SK-N-DZ (cell line): Measurements from ENCODE around the gene HMGXB3. TPM values are rescaled to one million over a fixed set of nuclear protein-coding genes. Genes with fewer than 3 reads are reported as not detected.

Source experiments
- DNase-seq: peaks from one replicate; pipeline ENCODE4 v3.0.0-alpha.2; 2015; ENCODE audit warnings: low spot score
- polyA plus RNA-seq, 2 experiments: library from polyadenylated mRNA; depleted of rRNA; stranded (reverse); fragments of >200 nt; gene quantifications; 2 replicates each; pipeline ENCODE4 v1.2.3, GENCODE V29; 2014

HMGXB3 gene, protein sequence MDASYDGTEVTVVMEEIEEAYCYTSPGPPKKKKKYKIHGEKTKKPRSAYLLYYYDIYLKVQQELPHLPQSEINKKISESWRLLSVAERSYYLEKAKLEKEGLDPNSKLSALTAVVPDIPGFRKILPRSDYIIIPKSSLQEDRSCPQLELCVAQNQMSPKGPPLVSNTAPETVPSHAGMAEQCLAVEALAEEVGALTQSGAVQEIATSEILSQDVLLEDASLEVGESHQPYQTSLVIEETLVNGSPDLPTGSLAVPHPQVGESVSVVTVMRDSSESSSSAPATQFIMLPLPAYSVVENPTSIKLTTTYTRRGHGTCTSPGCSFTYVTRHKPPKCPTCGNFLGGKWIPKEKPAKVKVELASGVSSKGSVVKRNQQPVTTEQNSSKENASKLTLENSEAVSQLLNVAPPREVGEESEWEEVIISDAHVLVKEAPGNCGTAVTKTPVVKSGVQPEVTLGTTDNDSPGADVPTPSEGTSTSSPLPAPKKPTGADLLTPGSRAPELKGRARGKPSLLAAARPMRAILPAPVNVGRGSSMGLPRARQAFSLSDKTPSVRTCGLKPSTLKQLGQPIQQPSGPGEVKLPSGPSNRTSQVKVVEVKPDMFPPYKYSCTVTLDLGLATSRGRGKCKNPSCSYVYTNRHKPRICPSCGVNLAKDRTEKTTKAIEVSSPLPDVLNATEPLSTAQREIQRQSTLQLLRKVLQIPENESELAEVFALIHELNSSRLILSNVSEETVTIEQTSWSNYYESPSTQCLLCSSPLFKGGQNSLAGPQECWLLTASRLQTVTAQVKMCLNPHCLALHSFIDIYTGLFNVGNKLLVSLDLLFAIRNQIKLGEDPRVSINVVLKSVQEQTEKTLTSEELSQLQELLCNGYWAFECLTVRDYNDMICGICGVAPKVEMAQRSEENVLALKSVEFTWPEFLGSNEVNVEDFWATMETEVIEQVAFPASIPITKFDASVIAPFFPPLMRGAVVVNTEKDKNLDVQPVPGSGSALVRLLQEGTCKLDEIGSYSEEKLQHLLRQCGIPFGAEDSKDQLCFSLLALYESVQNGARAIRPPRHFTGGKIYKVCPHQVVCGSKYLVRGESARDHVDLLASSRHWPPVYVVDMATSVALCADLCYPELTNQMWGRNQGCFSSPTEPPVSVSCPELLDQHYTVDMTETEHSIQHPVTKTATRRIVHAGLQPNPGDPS (N-terminal part only)
- 35.2 and 39.2 TPM in 2 replicates for polyA plus RNA-seq (2014; cell fraction: cytosol; rRNA removed)
- 48.8 and 133 TPM in 2 replicates for polyA plus RNA-seq (2014; cell fraction: nucleus; rRNA removed)

DNA sequence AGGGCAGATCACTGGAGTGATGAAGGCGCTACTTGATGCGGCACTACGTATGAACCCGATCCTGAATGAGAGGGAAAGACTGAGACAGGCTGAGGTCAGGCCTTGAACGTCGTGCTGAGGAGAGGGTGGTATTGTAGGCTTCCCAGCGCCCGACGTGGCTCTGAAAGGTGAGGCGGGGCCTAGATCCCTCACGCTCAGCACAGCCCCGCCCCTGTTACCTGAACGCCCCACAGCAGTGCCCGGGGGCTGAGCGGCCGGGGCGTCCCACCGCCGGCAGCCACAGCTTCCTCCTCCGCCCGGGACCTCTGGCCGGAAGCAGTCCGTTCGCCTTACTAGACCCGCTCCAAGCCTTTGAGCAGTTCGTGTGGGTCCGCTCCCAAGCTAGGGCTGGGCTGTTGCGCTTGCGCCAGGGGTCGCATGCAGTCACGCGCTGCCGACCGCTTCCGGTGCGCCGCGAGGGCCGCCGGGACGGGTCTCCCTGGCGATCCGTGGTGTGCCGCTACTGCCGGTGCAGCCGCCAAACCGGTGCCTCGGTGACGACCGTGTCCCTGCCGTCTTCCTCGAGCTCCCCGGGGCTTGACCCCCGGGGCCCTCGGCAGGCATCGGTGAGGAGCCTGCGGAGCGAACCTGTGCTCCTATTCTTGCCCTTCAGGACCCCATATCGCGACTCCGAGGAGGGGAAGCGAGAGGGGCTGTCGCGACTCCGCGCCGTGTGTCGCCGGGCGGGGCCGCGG is at the start of gene HMGXB3, which contains the start of gene TIGD6:
TSS of gene HMGXB3 (plus strand) at position 484 of the 734 bp plus-strand sequence. CDS start 4,114 bp downstream, outside the sequence.
TSS of gene TIGD6 (minus strand) at position 399 of the 734 bp plus-strand sequence. CDS start 4,306 bp downstream, outside the sequence.
- peak; percentile 95 for DNase-seq

DNA sequence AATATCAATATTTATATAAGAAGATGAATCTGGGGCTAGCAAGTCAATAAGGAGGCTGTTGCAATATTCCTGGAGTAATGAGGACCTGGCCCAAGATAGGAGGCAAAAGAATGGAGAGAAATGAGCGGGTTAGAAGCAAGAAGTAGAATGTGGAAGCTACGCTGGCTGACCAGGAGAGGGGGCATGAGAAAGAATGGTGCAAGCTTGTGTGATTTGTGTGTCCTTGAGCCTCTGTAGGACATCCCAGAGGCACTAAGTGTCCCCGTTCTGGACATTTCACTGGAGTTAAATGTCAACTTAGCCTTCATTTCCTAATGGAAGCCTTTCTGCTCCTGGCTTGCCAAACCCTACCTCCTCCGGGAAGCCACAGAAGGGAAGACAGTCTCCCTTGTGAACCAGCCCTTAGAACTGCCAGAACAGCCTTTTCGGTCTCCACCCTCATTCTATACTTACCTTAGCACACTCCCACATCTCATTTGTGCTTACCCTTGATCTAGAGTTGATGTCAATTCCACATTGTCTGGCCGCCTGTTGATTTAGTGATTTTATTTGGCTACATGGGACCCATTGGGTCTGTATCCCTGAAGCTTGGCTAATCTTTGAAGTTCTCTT is 49.3 kb upstream of the HMGXB3 start:
- DNase-seq: no peak

DNA sequence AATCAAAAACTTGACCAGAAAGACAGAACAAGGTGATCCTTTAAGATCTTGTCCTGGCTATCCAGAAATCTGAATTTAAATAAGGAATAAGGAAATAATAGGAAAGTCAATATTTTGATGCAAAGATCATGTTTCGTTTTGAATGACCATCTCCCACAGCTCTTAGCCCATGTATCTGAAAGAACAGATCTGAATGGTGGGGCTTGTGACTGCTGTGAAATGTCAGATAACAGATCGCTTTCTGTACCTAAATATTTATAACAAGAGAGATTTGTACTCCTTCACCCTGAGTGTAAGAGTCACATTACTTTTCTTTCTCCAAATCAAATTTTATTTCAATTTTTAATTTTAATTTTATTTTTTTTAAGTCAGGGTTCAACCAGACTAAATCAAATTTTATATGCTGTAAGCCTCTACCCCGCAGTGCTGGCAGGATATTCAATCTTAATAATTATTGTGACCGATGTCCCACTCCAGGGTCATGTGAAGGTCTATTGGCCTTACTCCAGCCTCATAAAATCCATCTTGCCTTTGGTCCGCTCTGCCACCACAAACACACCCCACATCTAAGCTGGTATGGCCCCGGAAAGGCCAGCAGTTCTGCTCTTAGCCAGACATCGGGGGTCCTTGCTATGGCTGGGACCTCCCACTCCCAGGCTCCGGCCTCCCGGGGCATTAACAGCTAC is 47.0 kb upstream of the HMGXB3 start:
- no peak for DNase-seq

DNA sequence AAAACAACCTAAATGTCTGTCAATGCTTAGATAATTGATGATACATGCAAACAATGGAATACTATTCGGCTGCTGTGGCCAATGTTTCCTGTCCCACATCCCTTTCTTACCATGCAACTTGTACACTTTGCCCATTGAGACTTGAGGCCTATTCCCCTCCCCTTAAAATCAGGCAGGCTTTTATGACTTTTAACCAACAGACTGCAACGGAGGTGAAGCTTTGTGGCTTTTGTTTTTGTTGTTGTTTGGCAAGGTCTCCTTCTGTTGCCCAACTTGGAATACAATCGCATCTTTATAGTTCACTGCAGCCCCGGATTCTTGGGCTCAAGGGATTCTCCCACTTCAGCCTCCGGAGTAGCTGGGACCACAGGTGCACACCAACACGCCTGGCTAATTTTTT is 45.7 kb upstream of the HMGXB3 start:
- no peak for DNase-seq

DNA sequence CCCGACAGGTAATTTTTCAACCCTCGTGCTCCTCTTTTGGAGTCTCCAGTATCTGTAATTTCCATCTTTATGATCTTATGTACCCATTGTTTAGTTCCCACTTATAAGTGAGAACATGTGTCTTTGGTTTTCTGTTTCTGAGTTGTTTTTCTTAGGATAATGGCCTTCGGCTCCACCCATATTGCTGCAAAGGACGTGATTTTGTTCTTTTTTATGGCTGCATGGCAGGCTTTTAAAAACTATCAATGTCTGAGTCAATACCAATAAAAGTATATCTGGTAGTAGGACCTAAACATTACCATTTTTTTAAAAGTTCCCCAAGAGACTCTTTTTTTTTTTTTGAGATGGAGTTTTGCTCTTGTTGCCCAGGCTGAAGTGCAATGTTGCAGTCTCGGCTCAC is 43.9 kb upstream of the HMGXB3 start:
- no peak for DNase-seq

DNA sequence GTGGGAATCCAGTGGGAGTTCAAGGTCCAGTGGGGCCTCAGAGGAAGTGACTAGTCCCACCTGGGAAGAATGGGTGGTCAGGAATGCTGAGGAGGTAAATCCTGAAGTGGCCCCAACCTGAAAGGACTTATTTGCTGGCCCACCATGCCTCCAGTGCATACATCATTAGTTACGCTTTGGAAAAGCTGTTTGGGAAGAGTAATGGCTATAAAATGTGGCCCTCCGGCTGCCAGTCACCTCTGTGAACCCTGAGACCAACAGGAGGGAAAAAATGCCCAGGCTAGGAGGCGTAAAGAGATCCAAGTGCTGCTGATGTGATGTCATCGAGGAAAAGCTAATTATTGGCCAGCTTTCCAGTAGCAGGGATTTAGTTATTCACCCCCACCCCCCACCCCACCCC is 42.7 kb upstream of the HMGXB3 start:
- no peak for DNase-seq

DNA sequence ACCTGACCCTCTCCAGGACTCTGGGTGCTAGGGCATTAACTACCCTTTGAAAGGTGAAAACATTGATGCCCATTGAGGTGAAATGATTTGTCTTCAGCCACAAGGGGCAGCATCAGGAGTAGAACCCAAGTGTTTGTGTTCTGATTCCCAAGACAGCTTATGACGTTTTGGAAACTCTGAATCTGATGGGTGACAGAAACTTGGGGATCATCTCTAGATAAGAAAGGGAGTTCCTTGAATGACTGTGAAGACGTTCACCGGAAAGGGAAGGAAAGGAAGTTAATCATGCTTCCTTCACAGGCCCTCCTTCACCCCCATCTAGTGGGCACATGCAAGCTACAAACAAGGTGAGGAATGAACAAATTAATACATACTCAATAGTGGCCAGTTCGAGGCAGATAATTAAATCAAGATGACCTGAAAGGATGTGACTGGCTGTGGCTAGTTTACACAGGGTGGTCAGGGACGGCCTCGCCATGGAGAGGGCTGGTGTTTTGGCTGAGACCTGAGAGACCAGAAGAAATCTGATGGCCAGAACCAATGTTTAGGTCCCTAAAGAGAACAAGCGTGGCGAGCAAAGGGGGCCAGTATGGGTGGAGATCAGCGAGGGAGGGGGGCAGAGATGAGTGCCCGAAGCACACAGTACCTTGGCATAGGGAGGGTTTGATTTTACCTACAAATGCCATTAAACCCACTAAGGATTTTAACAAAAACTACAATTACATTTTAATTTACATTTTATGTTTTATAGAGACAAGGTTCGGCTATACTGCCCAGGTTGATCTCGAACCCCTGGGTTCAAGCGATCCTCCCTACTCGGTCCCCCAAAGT is 40.9 kb upstream of the HMGXB3 start:
- DNase-seq: peak; percentile 41

DNA sequence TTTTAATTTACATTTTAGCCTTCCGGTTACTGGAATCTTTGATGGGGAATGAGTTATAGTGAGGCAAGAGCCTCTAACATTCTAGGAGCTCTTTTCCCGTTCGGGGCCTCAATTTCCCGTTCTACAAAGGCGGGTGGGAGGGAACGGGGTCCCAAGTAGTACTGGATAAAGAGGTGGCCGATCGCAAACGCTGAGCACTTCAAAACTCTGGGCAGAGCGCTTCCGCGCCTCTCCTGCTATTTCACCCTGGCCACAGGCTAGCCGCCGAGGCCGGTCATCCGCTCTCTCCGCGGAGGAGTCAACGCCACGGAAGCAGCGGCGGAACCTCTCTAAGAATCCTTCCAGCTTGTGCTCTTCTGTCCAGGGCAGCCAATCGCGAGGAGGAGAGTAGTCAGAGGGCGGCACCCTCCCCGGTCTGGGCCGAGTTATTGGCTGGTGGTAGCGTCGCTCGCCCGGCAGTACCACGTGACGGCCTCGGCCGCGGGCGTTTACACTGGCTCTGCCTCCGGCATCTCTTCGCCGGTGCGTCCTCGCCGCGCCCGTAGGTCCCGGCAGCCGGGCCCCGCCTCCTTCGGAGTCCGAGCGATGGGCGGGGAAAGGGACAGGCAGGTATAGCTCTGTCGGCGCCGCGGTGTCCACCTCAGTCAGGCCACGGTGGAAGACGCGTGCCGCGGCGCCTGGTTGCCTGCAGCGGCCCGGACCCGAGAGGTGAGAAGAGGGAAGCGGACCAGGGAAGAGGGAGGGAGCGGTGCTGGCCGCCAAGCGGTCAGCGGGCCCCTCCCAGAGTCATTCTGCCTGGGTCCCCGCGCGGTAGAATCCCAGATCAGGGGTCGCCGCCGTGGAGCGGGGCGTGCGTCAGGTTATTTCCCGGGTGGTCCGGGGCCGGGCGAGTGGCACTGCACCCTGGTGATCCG is 40.0 kb upstream of the HMGXB3 start, which contains the start of gene SLC26A2:
TSS of gene SLC26A2 (plus strand) at position 487 of the 914 bp plus-strand sequence. CDS start 16,895 bp downstream, outside the sequence.
- peak; percentile 97 for DNase-seq

DNA sequence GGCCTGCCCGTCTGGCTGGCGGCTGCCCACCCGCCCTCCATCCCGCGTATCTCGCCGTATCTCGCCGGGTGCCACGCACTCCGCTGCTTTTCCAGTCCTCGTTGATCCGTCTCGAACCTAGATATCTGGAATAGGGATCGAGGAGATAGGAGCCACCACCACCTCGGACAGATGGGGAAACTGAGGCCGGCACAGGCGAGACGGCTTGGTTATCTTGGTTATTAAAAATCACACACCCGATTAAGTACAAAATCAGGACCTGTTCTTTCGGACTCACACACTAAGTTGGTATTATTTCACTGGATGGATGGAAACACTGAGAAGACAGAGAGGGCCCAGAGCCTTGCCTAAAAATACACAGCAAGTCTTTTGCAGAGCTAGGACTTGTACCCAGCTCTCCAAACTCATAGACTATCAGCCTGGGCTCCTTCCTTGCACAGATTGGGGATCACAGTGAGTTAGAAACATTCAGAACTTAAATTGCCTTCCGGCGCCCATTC is 39.3 kb upstream of the HMGXB3 start:
- DNase-seq: no peak

DNA sequence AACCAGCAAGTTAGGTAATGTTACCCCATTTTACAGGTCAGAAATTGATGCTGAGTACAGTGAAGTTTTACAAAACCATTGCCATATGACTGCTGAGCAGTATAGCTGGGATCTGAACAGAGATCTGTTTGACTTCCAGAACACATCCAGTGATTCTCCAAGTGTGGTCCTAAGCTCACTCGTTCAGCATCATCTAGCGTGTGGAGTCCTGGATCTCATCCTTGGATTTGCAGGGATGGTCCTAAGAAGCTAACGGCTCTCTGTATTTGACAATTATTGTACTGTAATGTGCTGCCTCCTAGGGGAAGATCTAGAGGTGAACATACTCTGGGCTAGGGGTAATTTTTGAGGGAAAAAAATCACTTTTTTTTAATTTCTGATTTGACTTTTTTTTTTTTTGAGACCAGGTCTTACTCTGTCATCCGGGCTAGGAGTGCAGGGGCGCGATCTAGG is 38.6 kb upstream of the HMGXB3 start:
- peak; percentile 37 for DNase-seq

DNA sequence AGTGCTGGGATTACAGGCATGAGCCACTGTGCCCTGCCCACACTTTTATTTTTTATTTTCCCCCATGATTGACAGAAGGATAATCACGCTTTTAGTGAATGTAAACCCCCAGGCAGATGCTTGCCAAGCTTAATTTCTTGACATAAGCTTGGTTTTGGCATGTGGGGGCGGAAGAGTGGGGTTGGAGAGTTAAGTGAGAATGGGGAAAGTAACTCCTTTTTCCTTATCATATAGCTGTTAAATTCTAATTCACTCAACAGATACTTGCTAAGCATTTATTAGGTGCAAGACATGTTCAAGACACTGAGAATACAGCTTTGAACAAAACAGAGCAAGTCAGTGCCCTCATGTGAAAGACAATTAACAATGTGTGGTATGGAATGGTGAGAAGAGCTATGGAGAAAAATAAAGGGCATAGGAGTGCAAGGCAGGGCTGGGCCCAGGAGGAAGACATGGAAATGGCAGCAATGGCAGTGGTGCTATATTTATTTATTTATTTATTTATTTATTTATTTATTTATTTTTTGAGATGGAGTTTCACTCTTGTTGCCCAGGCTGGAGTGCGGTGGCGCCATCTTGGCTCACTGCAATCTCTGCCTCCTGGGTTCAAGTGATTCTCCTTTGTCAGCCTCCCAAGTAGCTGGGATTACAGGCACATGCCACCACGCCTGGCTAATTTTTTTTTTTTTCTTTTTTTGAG is 37.8 kb upstream of the HMGXB3 start:
- DNase-seq: no peak

DNA sequence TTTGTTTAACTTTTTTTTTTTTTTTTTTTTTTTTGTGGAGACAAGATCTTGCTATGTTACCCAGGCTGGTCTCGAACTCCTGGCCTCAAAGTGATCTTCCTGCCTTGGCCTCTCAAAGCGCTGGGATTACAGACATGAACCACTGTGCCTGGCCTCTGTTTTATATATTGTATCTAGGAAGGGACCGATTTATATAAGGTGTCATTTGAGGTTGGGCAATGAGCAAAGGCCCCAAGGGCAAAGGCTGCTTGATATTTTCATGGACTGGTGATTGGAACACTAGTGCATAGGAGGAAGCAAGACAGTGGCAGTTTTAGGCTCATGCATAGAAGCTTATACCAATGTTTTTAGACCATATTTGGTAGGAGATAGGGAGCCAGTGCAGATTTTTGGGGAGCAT is 36.8 kb upstream of the HMGXB3 start:
- DNase-seq: no peak

DNA sequence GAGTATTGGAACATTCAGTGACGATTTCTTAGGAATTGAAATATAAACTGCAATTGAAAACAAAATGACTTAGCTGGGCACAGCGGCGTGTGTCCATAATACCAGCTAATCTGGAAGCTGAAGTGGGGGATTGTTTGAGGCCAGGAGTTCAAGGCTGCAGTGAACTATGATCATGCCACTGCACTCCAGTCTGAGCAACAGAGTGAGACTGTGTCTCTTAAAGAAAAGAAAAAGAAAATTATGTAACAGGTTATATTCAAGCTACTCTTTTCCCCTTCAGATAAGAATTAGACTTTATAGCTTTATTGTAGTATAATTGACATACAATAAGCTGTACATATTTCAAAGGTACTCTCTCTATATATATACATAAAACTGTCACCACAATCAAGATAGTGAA is 33.6 kb upstream of the HMGXB3 start:
- no peak for DNase-seq

DNA sequence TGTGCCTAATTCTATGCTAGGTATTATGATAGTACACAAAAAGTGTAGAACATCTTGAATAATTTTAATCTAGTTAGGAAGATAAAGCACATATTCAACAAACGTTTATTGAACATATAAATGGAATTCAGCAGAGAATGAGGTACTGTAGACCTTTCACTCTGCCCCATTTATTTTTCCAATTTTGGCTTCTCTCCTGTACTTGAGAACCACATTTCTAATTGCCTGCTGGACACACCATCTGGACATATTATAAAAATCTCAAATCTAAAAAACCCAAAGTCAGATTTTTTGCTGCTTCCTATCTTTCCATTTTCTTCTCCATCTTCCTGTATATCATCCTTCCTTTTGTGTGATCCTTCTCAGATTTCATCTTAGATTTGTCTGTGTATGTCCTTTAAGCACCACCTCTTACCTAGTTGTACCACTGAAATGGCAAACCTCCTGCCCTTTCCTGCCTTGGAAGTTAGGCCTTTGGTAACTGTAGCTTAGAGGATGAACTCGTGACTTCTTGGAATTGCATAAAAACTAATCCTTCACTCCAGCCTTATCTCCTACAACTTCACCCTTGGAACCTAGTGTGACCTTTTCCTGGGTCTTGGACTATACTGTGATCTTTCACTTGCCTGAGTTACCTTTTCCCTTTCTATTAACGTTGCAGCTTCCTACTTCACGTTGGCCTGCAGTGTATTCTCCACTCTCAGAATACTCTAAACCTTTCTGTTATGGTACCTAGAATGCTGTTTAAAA is 31.2 kb upstream of the HMGXB3 start:
- DNase-seq: no peak

DNA sequence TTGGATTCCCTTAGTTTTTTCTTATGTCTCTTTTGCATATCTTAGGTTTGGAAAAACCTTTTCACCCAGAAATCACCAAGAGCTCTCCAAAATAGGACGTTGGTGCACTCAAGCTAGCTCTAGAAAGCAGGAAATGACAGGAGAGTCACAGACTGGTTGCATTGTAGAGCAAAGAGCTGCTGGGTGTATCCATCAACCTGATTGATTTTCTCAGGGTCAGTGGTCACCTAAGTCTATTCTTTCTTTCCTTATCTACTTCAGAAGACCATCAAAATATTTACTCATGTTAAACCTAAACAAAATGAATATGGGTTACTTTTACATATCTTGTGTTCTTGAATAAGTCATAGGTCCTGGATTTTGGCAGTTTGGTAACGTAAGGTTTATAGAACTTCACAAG is 25.1 kb upstream of the HMGXB3 start:
- no peak for DNase-seq

DNA sequence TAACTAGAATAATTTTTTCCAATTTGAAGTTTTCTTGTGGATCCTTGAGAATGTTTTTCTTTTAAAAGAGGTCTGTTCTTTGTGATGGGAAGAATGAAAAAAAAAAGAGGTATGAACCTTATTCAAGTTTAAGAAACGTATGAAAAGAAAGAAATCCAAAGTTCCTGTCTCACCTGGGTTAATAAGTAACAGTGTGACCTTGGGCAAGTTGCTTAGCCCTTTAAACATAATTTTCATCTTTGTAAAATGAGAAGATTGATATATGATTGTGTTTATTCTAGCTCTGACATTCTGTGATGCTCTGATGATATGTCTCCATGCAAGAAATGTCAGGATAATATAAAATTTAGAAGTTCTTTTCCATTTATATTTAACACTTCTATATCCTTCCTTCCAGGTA is 20.6 kb upstream of the HMGXB3 start:
- DNase-seq: no peak
